ENCODE data around the gene HMG20A. TPM values are rescaled to one million over a fixed set of nuclear protein-coding genes. Genes with fewer than 3 reads are reported as not detected.

The HMG20A gene
- total RNA-seq, 1 donor from 2014 or later: 34.0 TPM

DNA sequence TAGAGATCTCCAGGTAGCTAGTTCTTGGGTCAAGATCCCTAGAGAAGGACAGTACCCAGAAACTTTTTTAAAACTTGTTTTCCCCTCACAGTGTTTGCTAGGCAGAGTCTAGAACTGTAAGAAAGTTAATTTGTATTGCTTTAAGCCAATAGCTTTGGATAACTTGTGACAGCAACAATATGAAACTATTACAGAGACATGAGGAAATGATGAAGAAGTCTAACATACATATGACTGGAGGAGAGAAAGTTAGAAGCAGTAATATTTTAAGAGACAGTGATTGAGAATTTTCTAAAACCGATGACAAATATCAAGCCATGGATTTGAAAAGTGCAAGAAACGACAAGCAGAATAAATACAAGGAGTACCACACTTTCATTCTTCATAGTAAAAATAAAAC, 10.0 kb downstream of the HMG20A start:
- DNase-seq: no peak

- no peak for DNase-seq
Observed at GRCh38 chr15:77436822-77437221, 16.1 kb downstream of the HMG20A start.

GRCh38 chr15:77437264-77437663, 16.6 kb downstream of the HMG20A start:
- no peak for DNase-seq

DNA sequence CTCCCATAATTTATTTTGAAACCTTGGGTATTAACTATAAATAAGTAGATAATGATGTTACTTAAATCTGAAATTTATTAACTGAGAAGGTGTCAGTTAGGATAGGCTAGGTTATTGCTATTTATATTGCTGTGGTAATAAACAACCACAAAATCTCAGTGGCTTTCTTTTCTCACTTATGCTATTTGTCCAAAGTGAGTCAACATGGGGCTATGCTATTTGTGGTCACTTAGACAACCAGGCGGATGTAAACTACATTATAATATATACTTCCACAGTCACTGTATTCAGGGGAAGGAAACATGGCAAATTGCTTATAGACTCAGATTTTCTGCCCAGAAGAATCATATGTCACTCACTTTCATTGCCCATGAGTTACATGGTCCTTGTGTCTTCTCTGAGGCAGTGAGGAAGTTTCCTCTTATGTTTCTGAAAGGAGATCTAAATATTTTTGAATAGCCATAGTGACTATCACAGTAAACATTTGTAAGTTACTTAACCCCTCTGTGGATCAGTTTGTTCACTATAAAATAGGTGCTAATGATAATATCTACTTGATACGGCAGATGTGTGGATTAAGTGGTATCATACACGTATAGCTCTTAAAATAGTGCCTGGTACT, 19.8 kb downstream of the HMG20A start:
- no peak for DNase-seq

DNA sequence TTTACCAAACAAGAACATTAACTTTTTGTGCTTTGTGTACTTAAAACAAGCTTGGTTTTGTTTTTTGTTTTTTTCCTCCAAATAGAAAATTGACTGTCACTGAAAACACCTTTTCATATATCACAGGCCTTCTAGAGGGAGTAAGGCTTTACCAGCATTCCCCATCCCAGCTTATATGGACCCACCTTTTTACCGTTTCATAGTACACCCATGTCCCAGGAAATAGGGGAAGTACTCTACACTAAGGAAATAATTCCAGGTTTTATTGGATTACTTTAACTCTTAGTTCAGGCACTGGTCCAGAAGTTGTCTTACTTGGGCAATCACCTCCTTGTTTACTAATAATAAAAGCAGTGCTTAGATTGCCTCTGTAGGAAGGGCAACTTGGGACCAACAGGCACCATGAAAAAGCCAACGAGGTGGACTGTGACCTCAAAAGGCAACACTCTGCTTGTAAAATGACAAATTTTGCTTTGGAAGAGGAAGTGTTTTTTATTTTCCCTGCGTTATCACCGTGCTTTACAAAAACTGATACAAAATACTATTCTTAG, 26.2 kb downstream of the HMG20A start:
- DNase-seq: no peak

- DNase-seq: no peak
Observed at GRCh38 chr15:77454265-77454664, 33.6 kb downstream of the HMG20A start.

DNA sequence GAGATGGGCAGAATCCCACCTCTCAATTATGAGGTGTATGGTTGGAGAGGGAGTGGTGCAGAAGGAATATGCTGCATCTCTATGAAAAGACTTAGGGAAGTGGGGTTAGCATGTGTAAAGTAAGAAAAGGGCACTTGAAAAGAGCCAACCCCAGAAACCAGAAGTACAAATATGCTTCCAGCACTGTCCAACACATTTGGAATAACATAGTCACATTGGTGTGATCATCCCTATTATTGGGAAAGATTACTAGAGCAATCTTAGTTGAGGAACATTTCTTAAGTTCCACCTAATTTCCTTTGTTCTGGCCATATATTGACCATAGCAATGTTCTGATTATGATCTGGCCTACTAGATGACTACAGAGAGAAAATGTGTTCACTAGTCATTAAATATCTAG, 34.3 kb downstream of the HMG20A start:
- no peak for DNase-seq

GRCh38 chr15:77455696-77456321, 35.1 kb downstream of the HMG20A start:
- DNase-seq: peak; percentile 87

DNA sequence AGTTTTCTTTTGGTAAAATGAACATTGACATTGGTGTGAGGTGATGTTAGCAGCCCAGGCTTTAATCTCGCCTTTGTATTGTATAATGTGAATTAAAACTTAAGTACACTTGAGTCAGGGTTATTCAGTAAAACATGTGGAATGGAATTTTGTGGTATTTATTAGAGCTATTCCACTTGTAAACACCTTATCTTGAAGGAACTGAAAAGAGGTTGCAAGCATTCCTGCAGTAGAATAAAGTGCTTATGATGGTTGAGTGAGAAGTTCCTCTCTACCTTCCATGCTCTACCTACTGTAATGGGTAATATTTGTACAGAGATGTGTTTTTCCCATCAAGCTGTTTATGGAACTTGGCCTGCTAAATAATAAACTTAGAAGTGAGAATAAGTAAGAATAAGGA, 36.1 kb downstream of the HMG20A start:
- peak; percentile 8 for DNase-seq

GRCh38 chr15:77457191-77457904, 36.7 kb downstream of the HMG20A start:
- DNase-seq: peak; percentile 83

DNA sequence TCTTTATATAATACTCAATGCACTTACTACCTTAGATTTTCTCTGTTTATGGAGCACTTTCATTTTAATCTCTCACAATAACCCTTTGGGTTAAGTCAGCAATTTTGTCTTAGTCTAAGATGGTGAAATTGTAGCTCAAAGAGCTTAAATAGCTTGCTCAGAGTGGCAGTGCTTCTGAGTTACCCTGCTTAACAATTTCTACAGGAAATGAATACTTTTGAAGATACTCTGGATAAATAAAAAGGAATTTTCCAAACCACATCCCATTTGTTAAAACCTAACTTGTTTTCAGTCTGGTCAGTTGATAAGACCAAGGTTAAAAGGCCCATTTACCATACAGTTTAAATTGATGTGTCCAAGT, 37.2 kb downstream of the HMG20A start:
- DNase-seq: no peak

DNA sequence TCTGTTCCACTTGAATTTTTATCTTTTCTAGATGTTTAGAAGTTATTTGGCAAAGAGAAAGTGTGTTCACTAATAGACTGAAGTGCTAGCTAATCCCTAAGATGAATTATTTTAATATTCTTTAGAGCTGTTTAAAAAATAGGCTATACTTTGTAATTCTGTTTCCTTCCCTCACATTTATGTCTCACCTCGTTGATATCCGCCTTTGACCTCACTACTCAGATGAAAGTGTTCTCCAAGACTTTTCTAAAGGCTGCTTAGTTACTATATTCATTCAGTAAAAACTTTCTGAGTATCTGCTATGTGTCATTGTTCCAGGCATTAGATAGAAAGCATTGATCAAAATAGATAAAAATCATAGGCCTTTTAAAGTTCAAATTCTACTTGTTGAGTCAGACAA, 38.3 kb downstream of the HMG20A start:
- DNase-seq: peak; percentile 8

DNA sequence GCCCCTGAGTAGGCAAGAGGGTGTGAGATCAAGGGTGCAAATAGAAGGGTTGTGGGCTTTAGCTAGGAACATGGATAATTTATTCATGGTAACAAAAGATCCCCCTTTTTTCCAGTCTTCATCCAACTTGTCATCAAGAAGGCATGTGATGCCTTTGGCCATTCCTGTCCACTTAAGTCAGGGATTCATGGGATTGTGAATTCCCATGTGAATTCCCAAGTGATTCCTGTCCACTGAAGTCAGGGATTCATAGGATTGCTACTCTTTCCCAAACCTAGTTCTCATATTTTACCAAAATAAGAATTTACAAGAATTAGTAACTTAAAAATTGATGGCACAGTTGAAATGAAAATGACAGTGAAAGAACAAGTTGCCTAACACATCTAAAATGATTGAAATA, 40.8 kb downstream of the HMG20A start:
- DNase-seq: no peak

DNA sequence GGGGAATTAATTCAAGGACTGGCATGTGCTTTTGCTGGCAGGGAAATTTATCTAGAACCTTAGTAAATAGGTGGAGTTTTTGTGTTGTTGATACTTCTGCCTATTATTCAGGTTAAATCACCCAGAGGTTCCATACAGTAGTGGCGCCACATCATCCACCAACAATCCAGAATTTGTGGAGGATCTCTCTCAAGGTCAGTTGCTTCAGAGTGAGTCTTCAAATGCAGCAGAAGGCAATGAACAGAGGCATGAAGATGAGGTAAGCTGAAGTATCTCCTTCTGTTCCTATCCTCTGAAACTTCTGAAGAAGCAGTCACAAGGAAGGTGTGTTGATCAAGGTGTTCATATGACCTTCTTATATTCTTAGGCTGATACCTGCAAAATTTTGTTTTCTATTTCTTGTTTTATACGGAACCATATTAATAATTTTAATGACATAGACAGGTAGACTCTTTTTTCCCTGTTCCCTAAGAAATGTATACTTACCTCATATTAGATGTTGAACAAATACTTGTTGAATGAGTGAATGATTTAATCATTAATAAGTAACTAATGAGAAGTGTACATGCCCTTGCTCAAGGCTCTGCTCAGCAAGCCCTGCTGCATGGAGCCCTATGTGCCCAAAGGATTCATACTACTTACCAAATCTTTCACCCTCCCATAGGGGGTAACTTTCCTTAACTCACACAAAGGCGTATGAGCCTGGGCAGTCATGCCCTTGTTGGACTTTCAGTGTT, 43.6 kb downstream of the HMG20A start:
- DNase-seq: no peak

- DNase-seq: no peak
Observed at GRCh38 chr15:77466521-77466920, 45.8 kb downstream of the HMG20A start.

DNA sequence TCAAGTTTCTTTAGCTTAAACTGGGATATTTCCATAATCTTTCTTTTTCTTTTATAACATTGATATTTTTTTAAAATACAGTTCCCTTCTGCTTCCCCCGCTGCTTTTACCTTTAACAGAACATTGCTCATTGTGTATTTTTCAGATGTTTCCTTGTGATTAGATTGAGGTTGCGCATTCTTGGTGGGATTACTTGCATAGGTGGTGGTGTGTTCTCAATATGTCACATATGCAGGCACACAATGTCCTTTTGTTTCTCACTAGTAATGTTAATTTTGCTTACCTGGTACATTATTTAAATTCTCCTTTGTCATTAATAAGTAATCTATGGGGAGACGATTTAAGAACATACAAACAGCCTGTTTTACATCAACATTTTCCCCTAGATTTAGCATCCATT, 48.2 kb downstream of the HMG20A start:
- DNase-seq: no peak

- no peak for DNase-seq
Observed at GRCh38 chr15:77470235-77470634, 49.5 kb downstream of the HMG20A start.

DNA sequence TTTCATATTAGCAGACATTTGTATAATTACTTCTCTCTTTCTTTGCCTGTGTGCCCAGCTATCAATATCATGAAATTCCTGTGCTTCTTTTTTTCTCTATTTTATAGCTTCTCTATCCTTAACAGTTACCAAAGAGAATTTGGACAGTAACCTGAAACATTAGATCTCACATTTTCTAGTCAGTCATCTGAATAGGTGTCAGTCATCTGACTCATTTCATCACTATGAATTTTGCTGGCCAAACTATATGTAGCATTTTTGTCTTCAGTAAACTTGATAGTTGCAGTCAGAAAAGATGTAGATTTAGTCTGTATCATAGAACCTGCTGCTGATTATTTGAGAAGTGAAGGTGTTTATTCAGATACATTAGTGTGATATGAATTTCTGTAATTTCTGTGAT, 52.6 kb downstream of the HMG20A start:
- DNase-seq: no peak

DNA sequence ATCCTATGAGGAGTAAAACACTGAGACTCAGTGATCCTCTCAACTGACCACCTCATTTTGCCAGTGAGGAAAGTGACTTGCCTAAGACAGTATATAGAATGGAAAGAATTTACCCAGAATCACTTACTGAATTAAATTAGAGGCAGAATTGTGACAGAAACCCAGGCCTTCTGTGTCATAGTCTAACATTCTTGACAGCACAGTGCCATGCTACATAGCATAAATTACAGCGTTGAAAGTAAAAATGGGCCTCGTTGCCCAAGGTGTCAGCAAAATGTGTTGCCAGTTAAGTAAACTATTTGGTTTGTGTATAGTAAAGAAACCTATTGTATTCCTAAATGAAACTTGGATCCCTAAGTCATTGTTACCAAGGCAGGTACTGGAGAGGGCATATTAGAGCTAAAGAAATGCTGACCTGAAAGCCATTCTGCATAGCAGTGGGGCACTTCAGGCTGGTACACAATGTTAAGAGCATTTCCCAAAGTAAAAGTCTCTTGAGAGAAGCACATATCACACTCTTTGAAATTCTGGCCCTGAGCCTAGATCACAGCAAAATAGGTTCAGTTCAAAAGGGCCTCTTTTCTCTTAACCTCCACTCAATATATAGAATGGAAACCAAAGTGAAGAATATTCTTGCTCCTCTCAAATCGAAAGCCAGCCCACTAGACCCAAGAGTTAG, 53.8 kb downstream of the HMG20A start:
- no peak for DNase-seq

DNA sequence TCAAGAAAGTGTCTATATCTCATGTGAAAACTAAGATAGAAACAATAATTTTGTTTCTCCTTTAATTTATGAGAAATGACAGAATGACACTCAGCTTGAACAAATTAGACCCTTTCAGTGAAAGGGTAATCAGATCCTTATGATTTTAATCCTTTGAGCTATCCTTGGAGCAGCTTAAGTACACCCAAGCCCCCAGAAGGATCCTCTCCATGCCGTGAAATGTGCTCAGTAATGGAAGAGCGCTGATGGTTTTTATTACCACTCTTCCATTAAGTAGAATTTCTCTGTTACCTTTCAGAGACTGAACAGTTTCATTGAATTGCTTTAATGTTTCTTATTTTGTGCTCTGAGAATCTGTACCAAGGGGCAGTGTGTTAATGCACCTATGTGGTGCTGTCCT, 54.3 kb downstream of the HMG20A start:
- no peak for DNase-seq

- DNase-seq: no peak
Observed at GRCh38 chr15:77475898-77476297, 55.2 kb downstream of the HMG20A start.

- no peak for DNase-seq
Observed at GRCh38 chr15:77476995-77477394, 56.3 kb downstream of the HMG20A start.

DNA sequence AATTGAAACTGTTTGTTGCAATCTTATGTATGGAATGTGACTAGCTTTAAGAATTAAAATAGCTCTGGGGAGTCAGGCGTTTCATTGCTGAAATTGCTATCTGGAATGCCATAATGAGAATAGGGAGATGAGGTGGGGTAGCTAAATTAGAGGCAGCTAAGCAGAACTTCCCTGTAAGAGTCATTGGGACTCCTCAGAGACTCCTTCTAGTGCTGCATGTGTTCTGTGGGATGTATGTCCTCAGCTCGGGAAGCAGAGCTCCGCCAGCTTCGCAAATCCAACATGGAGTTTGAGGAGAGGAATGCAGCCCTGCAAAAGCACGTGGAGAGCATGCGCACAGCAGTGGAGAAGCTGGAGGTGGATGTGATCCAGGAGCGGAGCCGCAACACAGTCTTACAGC, 57.4 kb downstream of the HMG20A start:
- DNase-seq: no peak

Measured in dermis blood vessel endothelial cell (primary cell).